ENCODE results near the gene AK2.
"Not testable (repeated sequence)": the region's sequence is repeated elsewhere in the genome, so short reads cannot be mapped to it uniquely, and the experiment has no call there.

DNA sequence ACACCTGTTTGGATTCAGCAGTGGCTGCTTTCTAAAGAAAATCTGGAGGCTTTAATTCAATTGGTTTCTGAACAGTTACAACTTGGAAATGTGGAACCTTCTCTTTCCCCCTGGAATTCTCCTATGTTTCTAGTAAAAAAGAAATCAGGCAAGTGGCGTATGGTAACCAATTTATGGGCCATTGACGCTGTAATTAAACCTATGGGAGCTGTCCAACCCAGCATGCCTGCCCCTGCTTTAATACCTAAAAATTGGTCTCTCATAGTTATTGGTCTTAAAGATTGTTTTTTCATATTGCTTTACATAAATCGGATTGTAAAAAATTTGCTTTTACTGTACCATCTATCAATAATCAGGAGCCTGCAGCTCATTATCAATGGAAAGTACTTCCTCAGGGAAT lies 29.8 kb upstream of the AK2 start:
- not testable (repeated sequence) for TF ChIP-seq EZH2 (IDR thresholded peaks at IDR 0.05; ENCODE audit: low read length, unreplicated experiment)
- TF ChIP-seq, protein P1, sequence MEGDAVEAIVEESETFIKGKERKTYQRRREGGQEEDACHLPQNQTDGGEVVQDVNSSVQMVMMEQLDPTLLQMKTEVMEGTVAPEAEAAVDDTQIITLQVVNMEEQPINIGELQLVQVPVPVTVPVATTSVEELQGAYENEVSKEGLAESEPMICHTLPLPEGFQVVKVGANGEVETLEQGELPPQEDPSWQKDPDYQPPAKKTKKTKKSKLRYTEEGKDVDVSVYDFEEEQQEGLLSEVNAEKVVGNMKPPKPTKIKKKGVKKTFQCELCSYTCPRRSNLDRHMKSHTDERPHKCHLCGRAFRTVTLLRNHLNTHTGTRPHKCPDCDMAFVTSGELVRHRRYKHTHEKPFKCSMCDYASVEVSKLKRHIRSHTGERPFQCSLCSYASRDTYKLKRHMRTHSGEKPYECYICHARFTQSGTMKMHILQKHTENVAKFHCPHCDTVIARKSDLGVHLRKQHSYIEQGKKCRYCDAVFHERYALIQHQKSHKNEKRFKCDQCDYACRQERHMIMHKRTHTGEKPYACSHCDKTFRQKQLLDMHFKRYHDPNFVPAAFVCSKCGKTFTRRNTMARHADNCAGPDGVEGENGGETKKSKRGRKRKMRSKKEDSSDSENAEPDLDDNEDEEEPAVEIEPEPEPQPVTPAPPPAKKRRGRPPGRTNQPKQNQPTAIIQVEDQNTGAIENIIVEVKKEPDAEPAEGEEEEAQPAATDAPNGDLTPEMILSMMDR (conservative IDR thresholded peaks at IDR 0.05; ENCODE audit: low read depth, low read length): not testable (repeated sequence)

Data from PC-3 (cell line).